Measurements from ENCODE around the gene GTF2I.
"Not testable (repeated sequence)": the region's sequence is repeated elsewhere in the genome, so short reads cannot be mapped to it uniquely, and the experiment has no call there.

GTF2I gene

DNA sequence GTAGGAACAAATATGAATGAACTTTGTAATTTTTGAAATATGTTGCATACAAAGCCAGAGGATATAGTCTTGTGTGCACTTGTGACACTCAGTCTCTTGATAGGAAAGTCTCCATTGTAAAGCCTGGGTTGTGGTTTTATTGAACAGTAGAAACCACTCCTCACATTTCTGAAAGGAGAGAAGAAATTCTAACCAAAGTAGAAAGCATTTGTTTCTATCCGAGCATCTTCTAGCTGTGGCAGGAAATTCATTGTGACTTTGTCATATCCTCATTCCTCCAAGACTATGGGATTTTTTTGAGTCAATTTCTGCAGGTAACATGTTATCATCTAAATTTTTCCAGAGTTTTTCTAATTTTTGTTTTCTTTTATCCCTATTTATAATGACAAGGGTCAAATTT lies 60.8 kb downstream of the GTF2I start:
- H3K4me1 Mint-ChIP-seq (ENCODE audit: low read depth), result peaks cover 10% of the 10 kb centered on the region
- peaks cover 14% of the 10 kb centered on the region for H3K36me3 Mint-ChIP-seq
- H3K27ac Mint-ChIP-seq, result peak overlapping the region; percentile 46

DNA sequence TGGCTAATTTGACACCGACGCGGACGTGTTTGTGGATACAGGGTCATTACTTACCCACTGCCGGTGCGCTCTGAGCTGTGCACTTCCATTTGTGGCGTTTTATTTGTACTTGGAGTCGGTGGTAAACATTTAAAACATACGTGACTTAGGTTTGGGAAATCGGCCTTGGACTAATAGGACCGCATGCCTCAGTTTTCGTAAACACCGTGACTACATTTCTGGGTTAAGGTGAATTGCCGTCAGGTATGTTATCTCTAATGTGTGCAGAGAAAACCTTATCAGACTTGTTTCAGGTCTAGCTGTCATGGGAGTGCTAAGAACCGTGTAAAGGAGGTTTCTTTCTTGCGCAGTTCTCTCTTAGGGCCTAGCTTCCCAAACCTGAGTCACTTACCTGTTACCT lies 64.6 kb downstream of the GTF2I start:
- Mint-ChIP-seq H3K27me3 (no peaks in the 10 kb centered on the region), H3K36me3 (peaks cover 7% of the 10 kb centered on the region), H3K4me1 (ENCODE audit: low read depth) (peaks cover 13% of the 10 kb centered on the region), H3K27ac (peak overlapping the region; percentile 16), H3K9me3 (ENCODE audit: low read depth) (no peaks in the 10 kb centered on the region), H3K4me3 (no peak overlapping the region)

More for the DNA sequence above, 60.8 kb downstream of the GTF2I start:
- Mint-ChIP-seq H3K27me3 (no peaks in the 10 kb centered on the region), H3K9me3 (ENCODE audit: low read depth) (no peaks in the 10 kb centered on the region), H3K4me3 (no peak overlapping the region)

DNA sequence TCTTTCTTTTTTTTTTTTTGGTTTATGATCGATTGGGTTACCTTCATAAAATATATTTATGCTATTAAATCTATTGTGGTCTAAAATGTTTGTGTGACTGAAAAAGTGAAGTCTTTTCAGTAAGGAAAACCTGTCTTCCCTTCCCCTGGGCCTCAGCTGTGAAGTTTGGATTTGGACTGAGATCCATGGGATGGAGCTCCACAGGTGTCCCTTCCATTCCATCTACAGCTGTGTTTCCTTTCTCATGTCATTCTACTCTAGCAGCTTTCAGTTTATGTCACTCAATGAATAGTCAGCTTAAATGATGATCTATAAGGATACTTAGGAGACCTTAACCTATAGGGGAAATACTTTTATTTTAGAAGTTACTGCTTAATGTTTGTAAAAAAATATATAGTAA lies 68.3 kb downstream of the GTF2I start:
- no peaks in the 10 kb centered on the region for H3K36me3 Mint-ChIP-seq
- H3K27me3 Mint-ChIP-seq, result no peaks in the 10 kb centered on the region
- H3K4me1 Mint-ChIP-seq (ENCODE audit: low read depth), result peaks cover 5% of the 10 kb centered on the region
- no peaks in the 10 kb centered on the region for H3K9me3 Mint-ChIP-seq (ENCODE audit: low read depth)
- H3K4me3 Mint-ChIP-seq, result no peak overlapping the region
- H3K27ac Mint-ChIP-seq, result no peak overlapping the region

DNA sequence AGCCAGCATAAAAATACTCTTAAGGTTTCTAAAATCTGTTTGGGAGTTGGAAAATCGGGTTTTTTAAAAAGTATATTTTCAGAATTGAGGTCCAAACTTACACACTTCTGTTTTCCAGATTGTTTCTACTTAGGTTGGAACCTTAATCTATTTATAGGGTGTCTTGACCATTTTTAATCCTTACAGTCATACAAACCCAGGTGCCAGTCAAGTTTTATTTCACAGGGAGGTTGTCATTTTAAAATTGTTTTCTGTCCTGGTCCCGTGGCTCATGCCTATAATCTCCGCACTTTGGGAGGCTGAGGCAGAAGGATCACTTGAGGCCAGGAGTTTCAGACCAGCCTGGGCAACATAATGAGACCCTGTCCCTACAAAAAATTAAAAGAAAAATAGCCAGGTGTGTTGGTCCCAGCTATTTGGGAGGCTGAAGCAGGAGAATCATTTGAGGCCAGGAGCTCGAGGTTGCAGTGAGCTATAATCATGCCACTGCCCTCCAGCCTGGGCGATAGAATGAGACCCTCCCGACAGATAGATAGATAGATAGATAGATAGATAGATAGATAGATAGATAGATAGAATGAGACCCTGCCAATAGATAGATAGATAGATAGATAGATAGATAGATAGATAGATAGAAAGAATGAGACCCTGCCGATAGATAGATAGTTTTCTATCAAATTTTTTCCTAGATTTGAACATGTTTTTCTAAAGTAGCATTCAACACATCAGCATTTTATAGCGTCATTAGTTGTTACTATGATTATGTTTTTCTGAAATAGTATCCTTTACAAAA lies 69.0 kb downstream of the GTF2I start:
- peaks cover 5% of the 10 kb centered on the region for H3K4me1 Mint-ChIP-seq (ENCODE audit: low read depth)
- H3K27me3 Mint-ChIP-seq, result no peaks in the 10 kb centered on the region
- H3K4me3 Mint-ChIP-seq, result no peak overlapping the region
- H3K36me3 Mint-ChIP-seq, result no peaks in the 10 kb centered on the region
- no peak overlapping the region for H3K27ac Mint-ChIP-seq
- H3K9me3 Mint-ChIP-seq (ENCODE audit: low read depth), result no peaks in the 10 kb centered on the region

DNA sequence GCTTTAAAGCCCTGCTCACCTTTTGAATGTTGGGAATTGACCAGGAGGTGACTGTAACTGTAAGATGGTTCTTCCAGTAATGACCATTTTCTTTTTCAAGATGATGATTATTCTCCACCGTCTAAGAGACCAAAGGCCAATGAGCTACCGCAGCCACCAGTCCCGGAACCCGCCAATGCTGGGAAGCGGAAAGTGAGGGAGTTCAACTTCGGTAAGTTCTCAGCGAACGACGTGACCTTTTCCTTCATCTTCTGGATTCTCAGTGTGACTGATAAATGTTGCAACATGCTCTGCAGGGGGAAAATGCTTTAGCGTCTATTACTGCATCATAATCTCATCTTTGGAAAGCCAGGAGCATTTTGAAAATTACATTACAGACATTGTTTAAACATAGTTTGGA lies 71.2 kb downstream of the GTF2I start:
- H3K4me1 Mint-ChIP-seq (ENCODE audit: low read depth); H3K27me3 Mint-ChIP-seq; H3K9me3 Mint-ChIP-seq (ENCODE audit: low read depth); H3K36me3 Mint-ChIP-seq; H3K4me3 Mint-ChIP-seq; H3K27ac Mint-ChIP-seq: not testable (repeated sequence)

DNA sequence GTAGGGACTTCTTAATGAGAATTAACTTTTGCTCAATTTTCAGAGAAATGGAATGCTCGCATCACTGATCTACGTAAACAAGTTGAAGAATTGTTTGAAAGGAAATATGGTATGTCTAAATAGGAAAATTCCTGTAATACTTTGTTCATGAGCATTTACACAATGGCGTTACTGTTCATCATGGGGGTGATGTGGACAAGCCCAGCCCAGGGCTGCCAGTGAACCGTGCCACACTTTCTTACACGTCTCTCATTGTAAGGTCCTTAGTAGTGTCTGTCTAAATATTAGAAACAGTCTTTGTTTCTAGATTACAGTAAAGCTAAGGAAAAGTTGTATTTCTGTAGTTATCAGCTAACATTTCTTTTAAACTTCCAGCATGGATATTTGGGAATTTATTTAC lies 72.7 kb downstream of the GTF2I start:
- H3K27ac Mint-ChIP-seq; H3K36me3 Mint-ChIP-seq; H3K27me3 Mint-ChIP-seq; H3K4me1 Mint-ChIP-seq (ENCODE audit: low read depth); H3K9me3 Mint-ChIP-seq (ENCODE audit: low read depth); H3K4me3 Mint-ChIP-seq: not testable (repeated sequence)

DNA sequence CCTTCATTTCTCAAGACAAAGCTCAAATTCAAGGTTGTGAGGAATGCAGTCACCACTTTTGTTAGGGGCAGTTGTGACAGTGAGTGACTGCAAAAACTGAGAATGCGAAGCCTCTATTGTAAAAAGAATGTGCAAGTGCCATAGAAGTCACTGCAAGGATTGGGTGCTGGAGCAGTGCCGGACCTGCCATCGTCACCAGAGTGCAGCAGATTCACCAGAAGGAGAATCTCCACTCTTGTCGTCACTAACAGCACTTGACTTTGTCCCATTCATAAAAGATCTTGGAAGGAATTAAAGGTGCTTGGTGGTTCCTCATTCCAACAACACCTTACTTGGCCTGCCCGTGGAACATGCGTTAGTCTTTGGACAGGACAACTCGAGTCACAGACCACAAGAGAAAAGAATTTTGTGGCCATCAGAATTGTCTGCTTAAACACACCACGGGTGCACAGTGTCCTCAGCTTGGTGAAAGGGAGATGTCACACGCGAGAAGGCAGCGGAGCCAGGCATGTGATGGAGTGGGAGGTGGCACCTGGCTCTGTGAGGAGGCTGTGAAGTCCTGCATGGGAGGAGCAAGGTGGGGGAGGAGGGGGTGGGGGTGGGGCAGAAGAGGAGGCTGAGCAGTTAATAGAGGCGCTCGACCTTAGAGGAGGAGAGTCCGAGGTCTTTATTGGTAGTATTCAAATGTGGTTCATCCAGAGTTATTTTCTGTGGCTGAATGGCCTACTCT lies 82.6 kb downstream of the GTF2I start:
- not testable (repeated sequence) for H3K9me3 Mint-ChIP-seq (ENCODE audit: low read depth); H3K27ac Mint-ChIP-seq; H3K4me3 Mint-ChIP-seq; H3K27me3 Mint-ChIP-seq; H3K36me3 Mint-ChIP-seq; H3K4me1 Mint-ChIP-seq (ENCODE audit: low read depth)

DNA sequence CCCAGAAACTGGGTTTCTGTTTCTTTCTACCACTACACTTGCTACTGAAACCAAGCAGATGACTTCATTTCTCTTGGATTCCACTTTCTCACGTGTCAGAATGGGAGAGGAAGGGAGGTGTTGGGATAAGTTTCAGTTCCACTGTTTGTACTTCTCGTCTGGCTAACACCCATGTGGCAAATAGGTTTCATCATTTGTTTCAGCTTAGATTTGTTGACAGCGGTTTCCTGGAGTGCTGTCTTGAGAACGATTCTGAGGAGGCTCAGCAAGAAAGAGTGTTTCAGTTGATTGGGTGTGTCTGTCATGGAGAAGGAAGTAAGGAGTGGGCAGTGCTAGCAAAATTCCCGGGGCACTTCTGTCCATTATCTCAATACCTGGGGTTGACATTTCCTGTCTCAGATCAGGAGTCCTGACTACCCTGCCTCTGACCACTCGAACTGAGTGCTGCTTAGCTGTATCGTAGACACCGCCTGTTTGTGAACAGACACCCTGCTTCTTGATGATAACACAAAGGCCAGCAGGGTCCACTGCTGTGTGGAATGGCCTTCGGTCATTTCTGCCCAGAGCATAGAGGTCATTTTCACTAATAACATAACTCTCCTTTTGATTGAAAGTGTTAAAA lies 86.5 kb downstream of the GTF2I start:
- H3K27me3 Mint-ChIP-seq, result not testable (repeated sequence)

DNA sequence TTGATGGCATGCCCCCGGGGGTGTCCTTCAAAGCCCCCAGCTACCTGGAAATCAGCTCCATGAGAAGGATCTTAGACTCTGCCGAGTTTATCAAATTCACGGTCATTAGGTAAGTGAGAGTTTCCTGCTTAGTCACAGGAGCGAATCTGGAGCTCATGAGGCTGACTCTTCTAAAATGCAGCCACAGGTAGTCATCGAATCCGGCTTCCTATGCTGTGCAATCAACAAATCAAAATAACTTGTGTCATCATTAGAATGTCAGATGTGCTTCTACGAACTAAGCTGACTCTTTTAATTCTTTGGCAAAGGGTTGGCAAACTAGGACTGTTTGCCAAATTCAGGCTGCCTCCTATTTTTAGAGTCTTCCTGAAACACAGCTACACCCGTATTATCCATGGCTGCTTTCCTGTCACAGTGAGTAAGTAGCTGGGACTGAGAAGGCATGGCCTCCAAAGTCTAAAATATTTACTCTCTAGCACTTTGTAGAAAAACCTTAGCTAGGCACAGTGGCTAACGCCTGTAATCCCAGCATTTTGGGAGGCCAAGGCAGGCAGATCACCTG lies 96.5 kb downstream of the GTF2I start:
- not testable (repeated sequence) for H3K9me3 Mint-ChIP-seq (ENCODE audit: low read depth); H3K4me3 Mint-ChIP-seq; H3K27ac Mint-ChIP-seq; H3K36me3 Mint-ChIP-seq; H3K27me3 Mint-ChIP-seq; H3K4me1 Mint-ChIP-seq (ENCODE audit: low read depth)

More for the DNA sequence above, 86.5 kb downstream of the GTF2I start:
- H3K27ac Mint-ChIP-seq; H3K36me3 Mint-ChIP-seq; H3K9me3 Mint-ChIP-seq (ENCODE audit: low read depth); H3K4me1 Mint-ChIP-seq (ENCODE audit: low read depth); H3K4me3 Mint-ChIP-seq: not testable (repeated sequence)

DNA sequence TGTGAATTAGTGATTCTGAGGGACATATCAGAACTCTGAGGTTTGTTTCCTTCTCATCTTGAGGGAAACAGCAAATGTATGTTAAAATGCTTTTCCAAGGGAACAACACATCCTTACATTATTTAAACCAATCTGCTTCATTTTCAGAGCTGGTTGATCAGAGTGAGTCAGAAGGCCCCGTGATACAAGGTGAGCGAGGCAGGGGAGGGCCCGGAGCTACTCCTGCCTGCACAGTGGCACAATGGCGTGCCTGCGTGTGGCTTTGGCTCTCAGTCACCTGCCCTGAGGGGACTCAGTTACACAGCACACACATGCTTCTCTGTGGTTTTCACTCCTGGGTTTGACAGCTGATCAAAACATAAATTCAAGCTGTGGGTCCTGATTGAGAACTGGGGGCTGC lies 99.2 kb downstream of the GTF2I start:
- H3K4me1 Mint-ChIP-seq (ENCODE audit: low read depth); H3K9me3 Mint-ChIP-seq (ENCODE audit: low read depth); H3K36me3 Mint-ChIP-seq; H3K27ac Mint-ChIP-seq; H3K4me3 Mint-ChIP-seq; H3K27me3 Mint-ChIP-seq: not testable (repeated sequence)

DNA sequence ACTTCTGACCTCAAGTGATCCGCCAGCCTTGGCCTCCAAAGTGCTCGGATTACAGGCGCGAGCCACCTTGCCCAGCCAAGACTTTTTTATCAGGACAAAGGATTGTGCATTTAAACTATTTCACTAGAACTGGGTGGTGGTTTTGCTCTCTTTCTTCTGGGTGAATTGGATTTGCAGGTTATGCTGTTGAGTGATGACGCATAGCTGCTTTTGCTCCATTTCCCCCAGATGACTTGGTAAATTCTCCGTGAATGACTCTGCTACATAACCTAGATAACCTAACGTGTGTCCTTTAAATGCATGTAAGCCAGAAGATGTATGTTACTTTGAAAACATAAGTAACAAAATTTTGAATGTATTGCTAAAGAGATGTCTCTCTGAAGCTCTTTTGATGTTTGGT lies 100.8 kb downstream of the GTF2I start:
- not testable (repeated sequence) for H3K4me1 Mint-ChIP-seq (ENCODE audit: low read depth); H3K27ac Mint-ChIP-seq; H3K9me3 Mint-ChIP-seq (ENCODE audit: low read depth); H3K36me3 Mint-ChIP-seq; H3K4me3 Mint-ChIP-seq; H3K27me3 Mint-ChIP-seq

DNA sequence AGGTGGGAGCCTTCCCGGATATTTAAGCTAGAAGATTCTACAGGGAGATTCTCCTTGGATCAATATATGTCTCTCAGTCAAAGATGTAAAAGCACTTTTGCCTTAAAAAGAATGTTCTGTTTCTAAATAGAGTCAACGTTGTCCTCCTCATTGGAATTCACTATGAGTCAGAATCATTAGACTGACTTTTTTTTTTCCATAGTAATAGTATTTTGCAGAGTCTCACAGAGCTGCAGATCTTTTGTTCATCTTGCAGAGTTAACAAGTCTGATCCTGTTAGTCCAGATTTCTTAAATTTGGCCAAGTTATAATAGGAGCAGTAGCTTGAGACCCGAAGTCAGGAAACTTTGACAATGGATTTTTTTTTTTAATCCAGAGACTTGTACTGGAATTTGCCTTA lies 101.5 kb downstream of the GTF2I start:
- not testable (repeated sequence) for H3K9me3 Mint-ChIP-seq (ENCODE audit: low read depth); H3K27me3 Mint-ChIP-seq; H3K27ac Mint-ChIP-seq; H3K4me3 Mint-ChIP-seq; H3K36me3 Mint-ChIP-seq; H3K4me1 Mint-ChIP-seq (ENCODE audit: low read depth)

DNA sequence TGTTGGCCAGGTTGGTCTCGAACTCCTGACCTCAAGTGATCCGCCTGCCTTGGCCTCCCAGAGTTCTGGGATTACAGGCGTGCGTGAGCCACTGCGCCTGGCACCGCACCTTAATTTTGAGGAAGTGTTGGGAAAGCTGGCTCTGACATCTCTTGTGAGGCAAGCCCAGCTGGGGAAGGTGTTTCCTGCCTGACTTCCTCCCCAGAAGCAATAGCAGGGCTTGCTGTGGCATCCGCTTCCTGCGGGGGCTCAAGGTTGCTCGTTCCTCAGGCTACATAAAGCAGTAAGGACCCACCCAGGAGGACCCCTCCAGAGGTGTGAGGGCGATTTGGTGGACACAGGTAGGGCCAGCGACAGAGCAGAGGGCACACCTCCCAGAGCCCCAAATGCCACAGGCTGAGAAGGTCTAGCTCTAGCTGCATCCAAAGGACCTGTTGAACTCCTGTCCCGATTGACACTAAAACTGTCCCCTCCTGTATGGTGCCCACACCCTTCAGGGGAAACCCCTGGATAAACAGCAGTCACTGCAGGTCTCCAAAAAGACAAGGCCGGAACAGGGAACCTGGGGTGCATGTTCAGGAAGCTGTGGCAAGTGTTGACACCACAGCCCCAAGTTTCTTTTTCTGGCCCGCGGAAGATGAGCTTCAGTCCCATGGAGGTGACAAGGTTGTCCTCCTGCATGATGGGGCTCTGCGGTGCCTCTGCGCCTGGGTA lies 107.8 kb downstream of the GTF2I start:
- not testable (repeated sequence) for H3K27me3 Mint-ChIP-seq; H3K27ac Mint-ChIP-seq; H3K4me1 Mint-ChIP-seq (ENCODE audit: low read depth); H3K36me3 Mint-ChIP-seq; H3K9me3 Mint-ChIP-seq (ENCODE audit: low read depth); H3K4me3 Mint-ChIP-seq

DNA sequence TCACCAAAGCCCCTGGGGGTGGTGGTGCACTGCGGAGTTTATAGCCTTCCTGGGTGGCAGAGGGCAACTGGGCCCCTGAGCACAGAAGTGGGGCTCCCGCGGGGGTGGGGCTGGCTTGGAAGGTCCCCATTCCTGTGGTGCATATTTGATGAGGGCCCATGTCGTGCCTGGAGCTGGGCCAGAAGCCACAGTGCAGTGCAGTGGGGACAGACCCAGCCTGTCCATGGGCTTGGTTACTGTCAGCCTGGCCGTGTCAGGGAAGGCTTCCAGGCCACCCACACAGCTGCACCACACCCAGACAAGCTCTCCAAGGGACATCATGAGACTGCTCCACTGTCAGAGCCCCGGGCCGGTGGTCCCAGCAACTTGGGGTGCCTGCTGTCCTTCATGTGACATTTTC lies 109.0 kb downstream of the GTF2I start:
- H3K9me3 Mint-ChIP-seq (ENCODE audit: low read depth); H3K36me3 Mint-ChIP-seq; H3K27ac Mint-ChIP-seq; H3K4me1 Mint-ChIP-seq (ENCODE audit: low read depth); H3K4me3 Mint-ChIP-seq; H3K27me3 Mint-ChIP-seq: not testable (repeated sequence)

DNA sequence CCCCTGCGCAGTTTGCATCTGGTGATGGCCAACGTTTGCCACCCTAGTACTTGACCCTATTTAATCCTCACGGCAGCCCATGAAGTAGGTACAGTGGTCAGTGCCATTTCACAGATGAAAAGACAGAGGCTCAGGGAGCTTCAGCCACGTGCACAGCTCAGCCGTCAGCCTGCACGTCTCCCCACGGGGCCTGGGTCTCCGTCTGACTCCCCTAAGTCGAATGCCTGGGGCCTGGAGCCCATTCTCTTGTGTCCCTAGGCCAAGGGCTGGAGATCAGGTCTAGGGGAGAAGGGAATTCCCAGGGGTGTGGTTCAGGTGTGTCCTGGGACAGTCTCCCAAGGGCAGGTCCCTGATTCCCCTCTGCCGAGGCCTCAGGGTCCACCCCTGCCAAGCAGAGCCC lies 109.5 kb downstream of the GTF2I start:
- not testable (repeated sequence) for H3K27me3 Mint-ChIP-seq; H3K4me1 Mint-ChIP-seq (ENCODE audit: low read depth); H3K9me3 Mint-ChIP-seq (ENCODE audit: low read depth); H3K27ac Mint-ChIP-seq; H3K36me3 Mint-ChIP-seq; H3K4me3 Mint-ChIP-seq

All from activated naive CD8-positive, alpha-beta T cell (primary cell).